Adrenal gland (tissue), 12 donors: ENCODE measurements around the gene MEIOC. TPM values are rescaled to one million over a fixed set of nuclear protein-coding genes. Genes with fewer than 3 reads are reported as not detected.
"Not testable (repeated sequence)": the region's sequence is repeated elsewhere in the genome, so short reads cannot be mapped to it uniquely, and the experiment has no call there.

Source experiments
- DNase-seq, 7 donors: peaks; one replicate each; pipeline ENCODE4 v3.0.0-alpha.2; 2019 to 2020
- H3K27ac ChIP-seq, 5 donors: fragments of 200-600 bp; sonication (generic) in 4 of 5; 1 replicate in 3 of 5; 2 replicates in 2 of 5; pipeline versions ENCODE4 v1.5.1 to v1.8.0; 2016 to 2020; ENCODE audit warnings: mild to moderate bottlenecking in 1 of 5
- H3K27me3 ChIP-seq: fragments of 200-600 bp; 2 replicates; pipeline ENCODE4 v1.8.0; 2021
- H3K36me3 ChIP-seq, 2 donors: fragments of 200-600 bp; replicated peaks in 1 of 2; 1 replicate in 1 of 2; 2 replicates in 1 of 2; pipeline versions ENCODE4 v1.5.1 to v1.8.0; 2018 to 2022
- H3K4me1 ChIP-seq, 2 donors: fragments of 200-600 bp; replicated peaks in 1 of 2; 1 replicate in 1 of 2; 2 replicates in 1 of 2; pipeline versions ENCODE4 v1.5.1 to v1.8.0; 2018 to 2021
- H3K4me3 ChIP-seq, 4 donors: fragments of 200-600 bp; sonication (generic) in 3 of 4; one replicate each; pipeline ENCODE4 v1.5.1; 2016 to 2018
- H3K9me3 ChIP-seq, 3 donors: fragments of 200-600 bp; sonication (generic) in 1 of 3; replicated peaks in 1 of 3; 1 replicate in 2 of 3; 2 replicates in 1 of 3; pipeline versions ENCODE4 v1.5.1 to v1.8.0; 2016 to 2021
- CTCF ChIP-seq, 6 experiments: fragments of 450-650 bp in 4 of 6; fragments of 200-600 bp in 2 of 6; sonication (generic) in 1 of 6; IDR thresholded peaks; 1 replicate in 5 of 6; 2 replicates in 1 of 6; pipeline versions ENCODE4 v1.5.1 to v1.8.0; 2016 to 2021; ENCODE audit warnings: antibody characterized with exemption in 6 of 6, mild to moderate bottlenecking in 2 of 6, moderate library complexity in 1 of 6
- POLR2A ChIP-seq, 2 donors: fragments of 450-650 bp; IDR thresholded peaks; one replicate each; pipeline ENCODE4 v1.6.1; 2017; ENCODE audit warnings: antibody characterized with exemption in 2 of 2, mild to moderate bottlenecking in 2 of 2, moderate library complexity in 1 of 2
- WGBS, 4 donors: extraction: QIAGEN DNeasy Blood & Tissue Kit in 2 of 4; methylation state at CpG; one replicate each; pipeline versions ENCODE4 v1.1.5 to v1.1.7; 2013 to 2017; 5-methylcytosine and 5-hydroxymethylcytosine counted together
- intact Hi-C, 2 donors: fragments of 100-400 bp; cut with DNase I; formaldehyde crosslinking; loops; one replicate each; pipeline versions ENCODE4 v1.14.1 to v1.15.0; 2022 to 2023
- polyA plus RNA-seq, 3 donors: library from polyadenylated mRNA; stranded (reverse); fragments of 200-250 nt in 2 of 3; fragments of 350-450 nt in 1 of 3; fragmentation: Illumina TruSeq in 1 of 3; extraction: RNeasy Lipid Tissue Mini Kit (QIAGEN cat#74804) in 1 of 3; gene quantifications; one replicate each; pipeline ENCODE4 v1.2.3, GENCODE V29; 2013 to 2014
- total RNA-seq, 9 donors: library from RNA; depleted of rRNA in 4 of 9; stranded (reverse); fragments of >200 nt in 4 of 9; fragments of 120-200 nt in 1 of 9; fragmentation: NEBNext Ultra II Directional in 1 of 9; extraction: Animal tissue kit (Norgen Biotek cat#: 25700) in 1 of 9; gene quantifications; one replicate each; pipeline versions ENCODE4 v1.1.0 to v1.2.4, GENCODE V29; 2013 to 2023
- donor health status: healthy with polysubstance abuse.
- donor health status: Bipolar disorder and iron deficiency.
- donor health status: DM: yes; HTN: yes; CAD: no.
- donor health status: DM: no; HTN: no; CAD: no.
- donor health status: DM: no; HTN: no; CAD: no.
- donor health status: DM: yes; HTN: yes; CAD: no.

The MEIOC gene
- total and polyA plus RNA-seq, 12 donors = 0.06 to 0.10 TPM; not detected in 10

GRCh38 chr17:44693609-44694008 is 37.3 kb downstream of the MEIOC start:
- Histone ChIP-seq H3K36me3 (no peaks in the 10 kb centered on the region), H3K27ac (no peak overlapping the region), H3K4me1 (peaks cover 6 to 12% of the 10 kb centered on the region in 2 donors), H3K9me3 (no peaks in the 10 kb centered on the region), H3K4me3 (no peak overlapping the region), H3K27me3 (no peaks in the 10 kb centered on the region)
- TF ChIP-seq CTCF (IDR thresholded peaks at IDR 0.05) (no peak), POLR2A (IDR thresholded peaks at IDR 0.05) (no peak)
- DNase-seq = no peak
- intact Hi-C loops = no loop called here
- 68 to 75% (median 74%) methylated on average over 11 of the region's 11 CpGs for WGBS, 4 donors

- H3K4me3 ChIP-seq, H3K36me3 ChIP-seq, H3K27ac ChIP-seq, H3K9me3 ChIP-seq, H3K4me1 ChIP-seq, intact Hi-C loops, DNase-seq, H3K27me3 ChIP-seq: not testable (repeated sequence)
- WGBS, 4 donors = 73 to 84% (median 82%) methylated on average over 10 of the region's 10 CpGs
These were observed 44.0 kb downstream of the MEIOC start for GRCh38 chr17:44700288-44700687.

DNA sequence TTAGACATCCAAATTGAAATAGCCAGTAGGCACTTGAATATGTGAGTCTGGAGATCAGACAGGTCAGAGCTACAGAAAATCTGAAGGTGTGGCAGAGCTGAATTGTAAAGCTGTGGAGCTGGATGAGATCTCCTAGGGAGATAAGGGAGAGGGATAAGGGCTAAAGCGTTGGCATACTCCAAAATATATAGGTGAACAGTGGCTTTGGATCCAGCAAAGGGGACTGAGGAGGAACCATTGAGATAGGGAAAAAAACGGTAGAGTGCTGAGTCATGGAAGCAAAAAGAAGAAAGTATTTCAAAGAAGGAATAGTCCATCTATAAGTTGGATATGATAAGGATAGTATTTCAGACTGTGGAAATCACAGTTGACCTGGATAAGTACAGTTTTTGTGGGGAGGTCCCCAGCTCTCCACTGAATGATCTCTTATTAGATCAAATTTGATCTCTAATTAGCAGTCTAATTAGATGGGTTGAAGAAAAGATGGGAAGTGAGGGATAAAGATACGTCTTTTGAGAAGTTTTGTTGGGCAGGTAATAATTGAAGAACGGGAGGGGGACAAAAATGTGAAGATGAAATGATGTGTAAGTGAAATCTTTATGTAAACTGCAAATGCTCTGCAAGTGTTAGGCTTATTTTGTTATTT is 51.6 kb downstream of the MEIOC start:
- Histone ChIP-seq H3K36me3 (no peaks in the 10 kb centered on the region), H3K27me3 (no peaks in the 10 kb centered on the region), H3K27ac (peak overlapping the region in 3 of 5 donors; percentile 18 to 66 (median 50)), H3K9me3 (no peaks in the 10 kb centered on the region), H3K4me3 (peak overlapping the region in 3 of 4 donors; percentile 20 to 68 (median 55)), H3K4me1 (peaks cover 7 to 12% of the 10 kb centered on the region in 2 donors)
- WGBS, 4 donors = 30 to 41% (median 36%) methylated on average over 4 of the region's 4 CpGs
- no peak for DNase-seq
- TF ChIP-seq POLR2A (IDR thresholded peaks at IDR 0.05) (no peak), CTCF (IDR thresholded peaks at IDR 0.05) (no peak)
- intact Hi-C loops = no loop called here

GRCh38 chr17:44708401-44709263 is 52.4 kb downstream of the MEIOC start, which contains the start of gene DBF4B:
TSS of gene DBF4B (plus strand) at chr17:44708665. CDS start at chr17:44708821, 156 bp downstream.
- 0 to 1% (median 0%) methylated on average over 52 of the region's 52 CpGs for WGBS, 4 donors
- Histone ChIP-seq H3K27ac (peak within 1 kb of the TSS in 3 of 5 donors; percentile 18 to 66 (median 50)), H3K27me3 (no peaks in the 10 kb centered on the region), H3K4me3 (peak within 1 kb of the TSS; percentile 20 to 74 (median 62)), H3K4me1 (peaks cover 7 to 12% of the 10 kb centered on the region in 2 donors), H3K36me3 (no peaks in the 10 kb centered on the region), H3K9me3 (no peaks in the 10 kb centered on the region)
- intact Hi-C loops = no loop called here
- peak; percentile 75 to 91 (median 84) for DNase-seq
- TF ChIP-seq POLR2A (IDR thresholded peaks at IDR 0.05) = peak in 1 of 2 donors; percentile 23
- TF ChIP-seq CTCF (IDR thresholded peaks at IDR 0.05) = peak in 1 of 6 experiments; percentile 25
